Stimulated activated memory B cell treated with anti-CD40 and anti-IgM and Interleukin-4, amounts not matched to agents 10 μg/mL and 1 μg/mL and 100 μg/mL, for 72 hours (primary cell): ENCODE data around the gene CWH43.
"Not testable (repeated sequence)": the region's sequence is repeated elsewhere in the genome, so short reads cannot be mapped to it uniquely, and the experiment has no call there.

ENCODE experiments used
- ATAC-seq: fragments of 150-1000 bp; cut with Tn5 transposase; 2 replicates; pipeline ENCODE4 v1.10.0; 2021
- H3K27ac Mint-ChIP-seq: one replicate; pipeline ENCODE4 v1.8.0; 2022; ENCODE audit warnings: mild to moderate bottlenecking, mixed read lengths
- H3K27me3 Mint-ChIP-seq: one replicate; pipeline ENCODE4 v1.8.0; 2022; ENCODE audit warnings: mixed read lengths
- H3K36me3 Mint-ChIP-seq: one replicate; pipeline ENCODE4 v1.8.0; 2022; ENCODE audit warnings: mixed read lengths
- H3K4me1 Mint-ChIP-seq: one replicate; pipeline ENCODE4 v1.8.0; 2022; ENCODE audit warnings: mixed read lengths
- H3K4me3 Mint-ChIP-seq: one replicate; pipeline ENCODE4 v1.8.0; 2022; ENCODE audit warnings: mild to moderate bottlenecking, moderate library complexity, mixed read lengths
- H3K9me3 Mint-ChIP-seq: one replicate; pipeline ENCODE4 v1.8.0; 2022; ENCODE audit warnings: mixed read lengths

Gene CWH43

DNA sequence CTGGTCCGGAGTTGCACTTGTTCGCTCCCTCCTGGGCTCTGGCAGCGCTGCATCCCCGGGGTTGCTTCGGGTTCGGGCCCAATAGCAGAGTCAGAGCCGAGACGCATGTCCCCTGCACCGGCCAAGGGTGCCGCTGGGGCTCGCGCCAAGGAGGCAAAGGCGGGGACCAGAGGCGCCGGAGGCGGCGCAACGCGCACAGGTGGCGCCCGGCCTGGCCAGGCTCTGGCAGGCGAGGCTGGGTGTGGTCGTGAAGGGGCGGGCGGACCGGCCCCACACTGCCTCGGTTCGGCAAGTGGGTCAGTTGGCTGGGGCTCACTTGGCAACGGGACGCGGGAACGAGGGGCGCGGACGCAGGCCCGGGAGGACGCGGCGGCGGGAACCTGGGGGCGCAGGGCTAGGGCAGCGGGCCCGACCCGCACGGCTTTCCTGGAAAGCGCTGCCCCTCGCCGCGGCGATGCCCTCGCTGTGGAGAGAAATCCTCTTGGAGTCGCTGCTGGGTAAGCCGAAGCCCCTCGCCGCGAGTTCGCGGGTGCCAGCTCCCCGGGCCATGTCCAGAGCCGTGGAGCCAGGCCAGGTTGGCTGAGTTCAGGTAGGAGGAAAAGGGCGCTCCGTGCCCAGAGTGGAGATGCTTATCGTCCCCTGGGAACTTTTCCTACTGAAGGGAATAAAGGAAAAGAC lies at the start of gene CWH43:
Gene CWH43 (plus strand): TSS at position 300 of the 678 bp plus-strand sequence. CDS start 155 bp downstream, at position 455.
- H3K9me3 Mint-ChIP-seq = peaks cover 6% of the 10 kb centered on the region
- no peak within 1 kb of the TSS for H3K4me3 Mint-ChIP-seq
- ATAC-seq = no peak
- no peaks in the 10 kb centered on the region for H3K36me3 Mint-ChIP-seq
- no peak within 1 kb of the TSS for H3K27ac Mint-ChIP-seq
- H3K27me3 Mint-ChIP-seq = peaks cover 64% of the 10 kb centered on the region
- H3K4me1 Mint-ChIP-seq = no peaks in the 10 kb centered on the region

DNA sequence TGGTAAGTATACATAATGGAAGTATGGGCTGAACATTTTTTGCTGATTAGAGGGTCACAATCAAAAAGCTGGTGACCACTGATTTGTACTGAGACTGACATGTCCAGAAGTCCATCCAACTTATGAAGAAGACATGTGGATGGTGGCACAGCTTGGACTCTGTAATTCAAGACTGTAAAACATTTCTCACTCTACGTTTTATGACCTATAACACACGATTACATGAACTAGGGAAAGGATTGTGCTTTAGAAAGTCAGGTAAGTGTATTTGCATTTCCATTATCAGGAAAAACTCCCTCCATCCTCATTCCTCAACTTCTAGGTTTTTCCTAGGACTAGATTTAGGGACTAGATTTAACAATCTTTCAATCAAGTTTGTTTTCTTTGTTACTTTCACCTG lies 49.0 kb upstream of the CWH43 start:
- H3K36me3 Mint-ChIP-seq = no peaks in the 10 kb centered on the region
- peaks cover 3% of the 10 kb centered on the region for H3K9me3 Mint-ChIP-seq
- peaks cover 11% of the 10 kb centered on the region for H3K27me3 Mint-ChIP-seq
- ATAC-seq = no peak
- no peak overlapping the region for H3K4me3 Mint-ChIP-seq
- H3K4me1 Mint-ChIP-seq = no peaks in the 10 kb centered on the region
- no peak overlapping the region for H3K27ac Mint-ChIP-seq

DNA sequence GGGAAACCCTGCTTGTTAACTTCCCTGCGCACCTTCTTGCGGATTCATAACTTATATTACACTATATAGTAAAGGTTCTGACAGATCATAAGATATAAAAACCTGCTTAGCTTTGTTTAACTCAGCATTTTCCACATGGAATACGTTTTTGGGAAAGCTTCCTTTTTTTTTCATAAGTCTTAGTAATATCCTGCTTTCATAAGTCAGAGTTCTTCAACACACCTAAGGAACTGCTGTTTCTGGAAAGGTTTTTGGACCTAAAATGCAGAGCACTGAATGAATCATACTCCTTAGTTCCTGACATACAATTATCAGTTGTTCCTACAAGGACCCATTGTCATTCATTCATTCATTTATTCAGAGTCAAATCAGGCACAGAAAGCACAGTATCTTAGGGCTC lies 47.2 kb upstream of the CWH43 start:
- Mint-ChIP-seq H3K4me3 (no peak overlapping the region), H3K36me3 (no peaks in the 10 kb centered on the region), H3K4me1 (no peaks in the 10 kb centered on the region), H3K9me3 (peaks cover 3% of the 10 kb centered on the region), H3K27me3 (peaks cover 21% of the 10 kb centered on the region), H3K27ac (no peak overlapping the region)
- no peak for ATAC-seq

DNA sequence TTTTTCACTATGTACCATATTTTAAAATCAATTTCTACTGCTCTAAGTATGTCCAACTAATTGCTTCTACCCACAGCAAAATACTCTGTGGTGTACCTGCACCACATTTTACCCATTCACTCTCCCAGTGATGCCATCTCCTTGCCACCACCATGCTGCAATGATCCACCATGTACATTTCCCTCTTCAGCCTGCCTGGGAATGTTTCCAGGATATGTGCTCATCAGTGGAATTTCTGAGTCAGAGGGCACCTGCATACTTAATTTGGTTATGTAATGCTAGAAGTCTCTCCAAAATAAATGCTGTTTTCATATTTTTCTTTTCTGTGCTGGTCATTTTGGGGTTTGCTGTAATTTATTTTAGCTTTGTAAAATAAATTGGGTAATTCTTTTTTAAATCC lies 46.3 kb upstream of the CWH43 start:
- Mint-ChIP-seq H3K36me3 (no peaks in the 10 kb centered on the region), H3K9me3 (peaks cover 3% of the 10 kb centered on the region), H3K27ac (no peak overlapping the region), H3K27me3 (peaks cover 29% of the 10 kb centered on the region), H3K4me1 (no peaks in the 10 kb centered on the region), H3K4me3 (no peak overlapping the region)
- no peak for ATAC-seq

DNA sequence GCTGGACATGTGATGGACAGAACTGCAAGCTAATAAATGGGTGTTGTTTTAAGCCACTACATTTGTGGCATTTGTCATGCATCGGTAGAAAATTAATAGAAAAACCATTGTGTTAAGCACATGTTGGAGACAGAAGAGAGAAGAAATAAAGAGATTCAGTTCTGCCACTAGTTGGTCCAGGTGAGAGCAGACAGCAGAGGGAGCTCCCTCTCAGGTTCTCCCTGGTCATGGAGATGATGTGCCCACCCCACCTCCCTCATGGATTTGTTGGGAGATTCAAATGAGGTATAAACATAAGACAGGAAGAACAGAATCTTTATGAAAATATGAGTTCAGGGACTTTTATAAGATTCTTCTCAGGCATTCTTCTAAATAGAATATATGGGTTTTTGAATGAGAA lies 42.7 kb upstream of the CWH43 start:
- H3K4me1 Mint-ChIP-seq = no peaks in the 10 kb centered on the region
- H3K36me3 Mint-ChIP-seq = no peaks in the 10 kb centered on the region
- H3K4me3 Mint-ChIP-seq = no peak overlapping the region
- no peak for ATAC-seq
- no peak overlapping the region for H3K27ac Mint-ChIP-seq
- H3K9me3 Mint-ChIP-seq = no peaks in the 10 kb centered on the region
- H3K27me3 Mint-ChIP-seq = peaks cover 20% of the 10 kb centered on the region

DNA sequence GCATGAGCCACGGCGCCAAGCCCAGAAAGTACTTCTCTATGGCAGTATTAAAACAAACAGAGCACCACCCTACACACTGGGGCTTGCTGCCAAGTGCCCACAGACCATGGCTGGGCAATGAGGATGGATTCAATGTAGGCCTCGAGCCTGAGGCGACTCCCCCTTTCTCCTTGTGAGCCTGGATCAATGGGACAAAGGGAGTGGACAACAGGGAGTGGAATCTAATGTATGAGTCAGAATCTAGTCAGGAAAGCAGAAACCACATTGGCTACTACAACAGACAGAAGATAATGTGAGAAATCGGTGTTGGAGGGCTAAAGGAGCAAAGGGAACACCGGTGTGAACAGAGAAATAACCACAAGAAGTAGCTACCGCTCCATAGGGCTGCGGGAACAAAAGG lies 41.8 kb upstream of the CWH43 start:
- H3K27me3 Mint-ChIP-seq = peaks cover 19% of the 10 kb centered on the region
- no peak overlapping the region for H3K4me3 Mint-ChIP-seq
- no peaks in the 10 kb centered on the region for H3K9me3 Mint-ChIP-seq
- no peaks in the 10 kb centered on the region for H3K4me1 Mint-ChIP-seq
- no peak overlapping the region for H3K27ac Mint-ChIP-seq
- no peak for ATAC-seq
- H3K36me3 Mint-ChIP-seq = no peaks in the 10 kb centered on the region

DNA sequence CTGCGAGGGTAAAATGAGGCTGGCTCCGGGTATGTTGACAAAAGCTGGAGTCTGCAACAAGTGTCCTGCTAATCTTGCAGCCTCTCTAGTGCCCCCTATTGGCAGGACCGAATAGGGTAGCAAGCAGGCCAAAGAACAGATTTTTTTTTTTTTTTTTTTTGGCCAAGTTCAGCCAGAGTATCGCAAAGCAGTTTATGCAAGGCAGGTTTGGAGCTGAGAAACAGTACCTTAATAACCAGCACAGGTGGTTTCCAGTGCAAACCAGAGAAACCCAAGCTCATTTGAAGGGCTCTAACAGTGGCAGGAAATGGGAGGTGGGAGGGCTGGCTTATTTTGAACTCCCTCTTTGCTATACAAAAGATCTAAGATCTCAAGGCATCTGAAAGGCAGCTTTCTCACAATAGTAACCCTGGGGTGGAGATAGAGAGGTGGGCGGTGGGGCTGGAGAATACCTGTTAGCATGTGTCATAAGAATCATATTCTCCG lies 41.3 kb upstream of the CWH43 start:
- ATAC-seq = no peak

DNA sequence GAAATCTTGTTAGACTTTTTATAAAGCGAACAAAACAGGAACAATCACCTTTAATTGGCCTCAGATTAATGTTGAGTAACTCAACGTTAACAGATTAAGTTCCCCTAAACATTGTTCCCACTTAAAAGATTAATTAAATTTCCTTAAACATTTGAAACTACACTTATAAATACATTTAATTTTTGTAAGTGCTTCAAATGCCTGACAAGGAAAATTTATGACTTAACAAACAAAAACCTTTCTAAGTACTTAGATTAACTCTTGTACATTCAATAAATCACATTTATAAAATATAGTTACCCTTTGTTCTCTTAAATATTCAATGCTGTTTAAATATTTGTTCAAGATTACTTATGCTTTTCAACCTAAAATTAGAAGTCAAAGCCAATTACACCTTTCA lies 40.1 kb upstream of the CWH43 start:
- Mint-ChIP-seq H3K27ac (no peak overlapping the region), H3K4me3 (no peak overlapping the region), H3K9me3 (no peaks in the 10 kb centered on the region), H3K4me1 (no peaks in the 10 kb centered on the region), H3K27me3 (peaks cover 19% of the 10 kb centered on the region), H3K36me3 (no peaks in the 10 kb centered on the region)
- no peak for ATAC-seq

More for the DNA sequence above, 41.3 kb upstream of the CWH43 start:
- Mint-ChIP-seq H3K4me3 (no peak overlapping the region), H3K4me1 (no peaks in the 10 kb centered on the region), H3K27ac (no peak overlapping the region), H3K27me3 (peaks cover 19% of the 10 kb centered on the region), H3K36me3 (no peaks in the 10 kb centered on the region), H3K9me3 (no peaks in the 10 kb centered on the region)

DNA sequence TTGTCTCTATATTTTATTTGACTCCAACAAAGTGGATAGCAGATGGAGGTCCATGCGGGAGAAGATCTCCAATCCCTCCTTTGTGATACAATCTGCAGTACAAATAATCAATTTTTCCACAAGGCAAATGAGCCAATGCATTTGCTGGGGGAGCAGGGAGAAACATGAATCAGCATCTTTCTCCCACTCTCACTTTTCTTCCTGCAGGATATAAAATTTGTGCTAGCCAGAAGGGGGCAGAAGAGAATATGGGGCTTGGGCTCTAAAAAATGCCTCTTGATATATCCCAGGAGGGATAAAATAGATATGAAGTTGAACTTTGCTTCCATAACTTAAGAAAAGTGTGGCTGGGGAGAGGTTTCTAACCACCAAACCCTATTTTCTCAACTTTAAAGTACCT lies 38.3 kb upstream of the CWH43 start:
- no peak for ATAC-seq
- H3K27ac Mint-ChIP-seq = no peak overlapping the region
- peaks cover 15% of the 10 kb centered on the region for H3K27me3 Mint-ChIP-seq
- no peaks in the 10 kb centered on the region for H3K9me3 Mint-ChIP-seq
- H3K4me3 Mint-ChIP-seq = no peak overlapping the region
- no peaks in the 10 kb centered on the region for H3K36me3 Mint-ChIP-seq
- H3K4me1 Mint-ChIP-seq = no peaks in the 10 kb centered on the region

DNA sequence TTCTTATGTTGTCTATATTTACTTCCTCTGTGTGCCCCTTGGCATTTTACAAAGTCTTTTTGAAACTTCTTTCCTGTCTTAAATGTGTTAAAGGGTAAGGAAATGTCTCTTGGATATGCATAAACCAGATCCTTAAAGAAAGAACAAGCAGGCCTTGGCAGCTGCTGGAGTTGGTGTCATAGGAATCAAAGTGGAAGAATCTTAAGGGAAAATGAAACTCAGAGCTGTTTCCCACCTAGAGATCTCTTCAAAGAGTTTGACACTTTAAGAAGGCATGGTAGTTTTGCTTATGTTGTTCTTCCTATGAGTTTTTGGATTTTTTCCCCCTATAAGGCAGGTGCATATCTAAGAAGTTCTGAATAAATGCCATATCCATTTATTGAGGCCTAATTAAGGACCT lies 37.0 kb upstream of the CWH43 start:
- Mint-ChIP-seq H3K9me3 (no peaks in the 10 kb centered on the region), H3K4me1 (no peaks in the 10 kb centered on the region), H3K4me3 (no peak overlapping the region), H3K27ac (no peak overlapping the region), H3K27me3 (peaks cover 6% of the 10 kb centered on the region), H3K36me3 (no peaks in the 10 kb centered on the region)
- no peak for ATAC-seq

DNA sequence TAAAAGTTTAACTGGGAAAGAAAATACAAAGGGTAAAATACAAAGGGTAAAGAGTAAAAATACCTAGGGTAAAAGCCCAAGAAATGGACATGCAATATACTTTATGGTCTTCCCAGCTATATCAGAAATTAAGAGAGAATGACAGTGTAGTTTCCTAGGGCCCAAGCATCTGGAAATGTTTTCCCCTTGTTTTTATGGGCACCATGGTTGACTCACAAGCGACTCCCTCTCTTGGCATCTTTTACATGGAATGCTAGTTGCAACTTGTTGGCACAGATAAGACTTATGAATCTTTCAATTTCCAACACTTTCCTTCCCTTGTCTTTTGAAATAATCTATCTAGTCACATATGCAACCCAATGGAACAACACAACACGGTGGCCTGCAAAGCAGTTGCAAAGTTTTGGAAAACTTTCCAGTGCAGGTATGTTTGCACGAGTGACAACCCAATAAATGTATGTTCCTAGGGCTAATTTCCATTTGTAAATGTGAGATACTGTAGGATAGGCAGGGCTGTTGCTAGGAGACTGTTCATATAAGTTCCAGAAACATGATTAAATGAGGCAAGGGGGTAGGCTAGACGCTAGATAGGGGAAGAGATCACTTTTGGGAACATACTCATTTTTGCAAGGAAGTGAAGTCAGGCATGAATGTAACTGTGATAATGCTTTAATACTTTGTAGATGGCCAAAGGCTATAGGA lies 36.4 kb upstream of the CWH43 start:
- no peaks in the 10 kb centered on the region for H3K9me3 Mint-ChIP-seq
- peaks cover under 1% of the 10 kb centered on the region for H3K27me3 Mint-ChIP-seq
- H3K27ac Mint-ChIP-seq = no peak overlapping the region
- H3K36me3 Mint-ChIP-seq = no peaks in the 10 kb centered on the region
- H3K4me1 Mint-ChIP-seq = no peaks in the 10 kb centered on the region
- H3K4me3 Mint-ChIP-seq = no peak overlapping the region
- no peak for ATAC-seq

DNA sequence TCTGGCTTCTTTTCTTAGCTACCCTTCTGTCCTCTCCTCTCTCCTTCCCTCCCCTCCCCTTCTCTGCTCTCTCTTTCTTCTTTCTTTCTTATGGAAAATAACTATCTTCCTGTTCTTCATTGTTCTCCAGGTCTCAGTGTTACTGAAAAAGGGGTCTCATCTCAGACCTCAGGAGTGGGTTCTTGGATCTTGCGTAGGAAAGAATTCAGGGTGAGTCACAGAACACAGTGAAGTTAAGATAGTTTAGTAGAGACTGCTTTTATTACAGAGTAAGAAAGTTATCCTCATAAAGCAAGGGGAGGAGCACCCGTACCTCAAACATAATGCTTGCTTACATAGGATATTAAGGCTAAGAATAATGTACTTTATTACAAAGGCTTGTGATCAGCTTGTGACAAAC lies 31.8 kb upstream of the CWH43 start:
- no peak overlapping the region for H3K4me3 Mint-ChIP-seq
- H3K27me3 Mint-ChIP-seq = peaks cover 10% of the 10 kb centered on the region
- H3K9me3 Mint-ChIP-seq = no peaks in the 10 kb centered on the region
- no peak for ATAC-seq
- H3K36me3 Mint-ChIP-seq = no peaks in the 10 kb centered on the region
- H3K27ac Mint-ChIP-seq = no peak overlapping the region
- H3K4me1 Mint-ChIP-seq = no peaks in the 10 kb centered on the region

DNA sequence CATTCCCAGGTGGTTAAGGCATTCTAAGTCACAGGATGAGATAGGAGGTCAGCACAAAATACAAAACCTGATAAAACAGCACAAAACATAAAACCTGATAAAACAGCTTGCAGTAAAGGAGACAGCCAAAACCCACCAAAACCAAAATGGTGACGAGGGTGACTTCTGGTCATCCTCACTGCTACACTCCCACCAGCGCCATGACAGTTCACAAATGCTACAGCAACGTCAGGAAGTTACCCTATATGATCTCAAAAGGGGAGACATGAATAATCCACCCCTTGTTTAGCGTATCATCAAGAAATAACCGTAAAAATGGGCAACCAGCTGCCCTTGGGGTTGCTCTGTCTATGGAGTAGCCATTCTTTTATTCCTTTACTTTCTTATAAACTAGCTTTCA lies 28.7 kb upstream of the CWH43 start:
- H3K4me1 Mint-ChIP-seq, H3K4me3 Mint-ChIP-seq, H3K27ac Mint-ChIP-seq, H3K9me3 Mint-ChIP-seq, H3K36me3 Mint-ChIP-seq, ATAC-seq: not testable (repeated sequence)
- H3K27me3 Mint-ChIP-seq = peaks cover 10% of the 10 kb centered on the region

DNA sequence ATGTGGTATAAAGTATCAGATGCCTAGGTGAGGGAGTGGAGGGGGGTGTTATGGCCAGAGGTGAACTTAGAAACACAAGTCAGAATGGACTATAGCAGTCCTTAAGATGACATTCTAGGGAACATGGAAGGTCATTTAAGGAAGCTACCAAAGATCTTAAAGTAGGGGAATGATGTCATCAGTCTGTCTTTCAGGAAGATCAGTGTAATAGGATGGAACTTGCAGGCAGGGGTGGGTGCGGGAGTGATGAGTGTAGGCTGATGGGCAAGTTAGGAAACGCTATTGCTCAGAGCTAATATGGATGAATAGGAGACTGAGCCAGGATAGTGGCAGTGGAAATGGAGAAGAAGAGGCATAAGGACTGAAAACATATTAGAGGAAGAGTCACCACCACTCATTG lies 27.5 kb upstream of the CWH43 start:
- no peak for ATAC-seq
- H3K36me3 Mint-ChIP-seq = no peaks in the 10 kb centered on the region
- H3K4me3 Mint-ChIP-seq = no peak overlapping the region
- H3K4me1 Mint-ChIP-seq = no peaks in the 10 kb centered on the region
- peaks cover 10% of the 10 kb centered on the region for H3K27me3 Mint-ChIP-seq
- H3K27ac Mint-ChIP-seq = no peak overlapping the region
- no peaks in the 10 kb centered on the region for H3K9me3 Mint-ChIP-seq

DNA sequence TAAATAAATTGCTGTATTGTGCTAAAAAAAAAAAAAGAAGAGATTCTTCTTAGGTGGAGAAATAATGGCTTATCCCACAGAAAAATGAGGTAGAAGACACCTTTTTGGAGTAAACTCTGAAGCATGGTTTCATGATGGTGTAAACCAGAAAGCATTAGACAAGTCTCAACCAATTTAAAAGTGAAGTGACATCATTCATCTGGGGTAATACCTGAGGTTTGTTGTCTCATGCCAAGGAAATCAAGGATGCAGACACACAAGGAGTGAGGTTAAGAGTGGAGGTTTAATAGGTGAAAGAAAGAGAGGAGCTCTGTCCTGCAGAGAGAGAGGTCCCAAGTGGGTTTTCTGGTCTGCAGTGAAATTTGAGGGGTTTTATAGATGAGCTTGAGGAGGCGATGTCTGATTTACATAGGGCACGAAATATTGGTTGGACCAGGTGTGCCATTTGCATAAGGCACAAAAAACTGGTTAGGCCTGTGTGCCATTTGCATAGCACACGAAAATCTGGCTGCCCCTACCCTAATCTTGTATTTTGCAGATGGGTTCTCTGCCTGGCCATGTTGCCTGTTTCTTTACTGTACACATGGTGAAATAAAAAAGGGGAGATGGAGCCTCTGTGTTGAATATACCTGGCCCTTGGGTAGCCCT lies 25.0 kb upstream of the CWH43 start:
- H3K4me3 Mint-ChIP-seq = no peak overlapping the region
- no peaks in the 10 kb centered on the region for H3K9me3 Mint-ChIP-seq
- H3K27ac Mint-ChIP-seq = no peak overlapping the region
- no peaks in the 10 kb centered on the region for H3K36me3 Mint-ChIP-seq
- H3K27me3 Mint-ChIP-seq = peaks cover 10% of the 10 kb centered on the region
- H3K4me1 Mint-ChIP-seq = no peaks in the 10 kb centered on the region
- ATAC-seq = no peak

DNA sequence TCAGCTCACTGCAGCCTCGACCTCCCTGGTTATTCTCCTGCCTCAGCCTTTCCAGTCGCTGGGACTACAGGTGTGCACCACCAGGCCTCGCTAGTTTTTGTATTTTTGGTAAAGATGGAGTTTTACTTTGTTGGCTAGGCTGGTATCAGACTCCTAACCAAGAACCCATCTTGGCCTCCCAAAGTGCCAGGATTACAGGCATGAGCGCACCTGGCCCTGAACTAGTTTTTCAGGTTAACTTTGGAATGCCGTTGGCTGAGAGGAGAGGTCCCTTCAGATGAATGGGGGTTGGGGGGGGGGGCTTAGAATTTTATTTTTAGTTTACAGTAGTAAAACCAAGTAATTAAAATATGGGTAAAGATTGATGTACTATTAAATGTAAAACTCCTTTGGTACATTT lies 23.4 kb upstream of the CWH43 start:
- no peak overlapping the region for H3K27ac Mint-ChIP-seq
- ATAC-seq = no peak
- no peaks in the 10 kb centered on the region for H3K36me3 Mint-ChIP-seq
- H3K27me3 Mint-ChIP-seq = peaks cover 10% of the 10 kb centered on the region
- H3K4me1 Mint-ChIP-seq = no peaks in the 10 kb centered on the region
- H3K9me3 Mint-ChIP-seq = no peaks in the 10 kb centered on the region
- no peak overlapping the region for H3K4me3 Mint-ChIP-seq
